Measurements from ENCODE around the gene PRR5L.

The PRR5L gene

DNA sequence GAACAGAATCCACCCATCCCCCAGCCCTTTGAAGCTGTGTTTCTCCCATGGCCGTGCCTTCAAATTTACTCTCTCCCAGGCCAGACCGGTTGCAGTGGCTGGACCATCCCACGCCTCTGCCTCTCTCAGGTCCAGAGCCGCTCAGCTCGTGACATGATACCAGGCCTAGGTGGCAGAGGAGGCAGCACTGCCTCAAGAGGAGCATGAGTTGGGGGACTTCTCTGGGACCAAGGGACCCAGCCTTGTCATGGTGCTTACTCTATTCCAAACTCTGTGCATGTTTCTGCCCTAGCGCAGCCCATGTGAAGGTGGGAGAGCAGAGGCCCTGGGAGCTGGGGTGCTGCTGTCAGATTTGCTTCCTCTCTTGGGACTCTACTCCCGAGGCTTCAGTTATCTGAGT is 163.0 kb downstream of the PRR5L start:
- no peak overlapping the region for H3K27ac ChIP-seq (ENCODE audit: insufficient read depth in 1 of 2, low read depth in 1 of 2, low read length in 2 of 2, poor library complexity in 1 of 2, severe bottlenecking in 2 of 2)
- no peak overlapping the region for H3K4me3 ChIP-seq (ENCODE audit: control insufficient read depth in 1 of 7, extremely low read depth in 1 of 7, insufficient read depth in 4 of 7, low read depth in 2 of 7, low read length in 6 of 7)
- ChIA-PET POLR2A (interaction anchor here (0.8 kb wide), 1 partner anchor 12 kb away, joined by 3 read pairs; no protein-coding TSS in a partner anchor), CTCF (interaction anchor here (0.8 to 4.0 kb wide), 5 partner anchors 9 to 168 kb away, joined by 3 to 15 read pairs (median 3); no protein-coding TSS in a partner anchor)
- no peaks in the 10 kb centered on the region for H3K27me3 ChIP-seq (replicated peaks in 2 of 5; ENCODE audit: control insufficient read depth in 4 of 5, insufficient read depth in 5 of 5, low read length in 4 of 5)
- 96% methylated on average over 6 of the region's 7 CpGs for WGBS (ENCODE audit: insufficient coverage)
- peaks cover 0 to 25% (median 22%) of the 10 kb centered on the region in 4 experiments for H3K4me1 ChIP-seq (ENCODE audit: control extremely low read depth in 1 of 4, control insufficient read depth in 4 of 4, insufficient read depth in 4 of 4, low read length in 3 of 4)
- no peak for DNase-seq
- no peaks in the 10 kb centered on the region for H3K9me3 ChIP-seq (ENCODE audit: control extremely low read depth in 1 of 5, control insufficient read depth in 4 of 5, insufficient read depth in 2 of 5, low read depth in 1 of 5, low read length in 4 of 5)
- H3K36me3 ChIP-seq (ENCODE audit: control insufficient read depth in 4 of 4, insufficient read depth in 4 of 4, low read length in 3 of 4) = peaks cover 4 to 86% (median 51%) of the 10 kb centered on the region in 4 experiments

DNA sequence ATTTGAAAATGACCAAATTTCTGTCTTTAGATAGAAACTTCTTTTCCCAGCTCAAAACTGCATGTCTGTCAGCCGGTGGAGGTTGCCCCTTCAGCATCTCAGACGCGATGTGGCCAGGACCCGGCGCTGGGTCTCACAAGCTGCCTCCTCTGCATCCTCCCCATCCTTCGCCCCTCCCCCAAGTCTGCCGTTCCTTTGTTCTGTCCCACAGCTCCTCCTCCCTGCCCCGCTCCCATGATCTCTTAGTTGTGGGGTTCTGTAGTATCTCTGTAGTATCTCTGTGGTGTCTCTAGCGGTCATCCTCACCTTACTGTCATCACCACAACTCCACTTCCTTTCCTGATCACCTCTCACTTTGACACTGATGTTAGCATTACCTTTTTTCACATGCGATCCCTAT is 164.1 kb downstream of the PRR5L start:
- ChIA-PET CTCF (interaction anchor here (1.0 to 4.0 kb wide), 5 partner anchors 8 to 16 kb away, joined by 3 to 15 read pairs (median 3); no protein-coding TSS in a partner anchor), POLR2A (no interaction called here)
- Histone ChIP-seq H3K27ac (ENCODE audit: insufficient read depth in 1 of 2, low read depth in 1 of 2, low read length in 2 of 2, poor library complexity in 1 of 2, severe bottlenecking in 2 of 2) (no peak overlapping the region), H3K27me3 (replicated peaks in 2 of 5; ENCODE audit: control insufficient read depth in 4 of 5, insufficient read depth in 5 of 5, low read length in 4 of 5) (no peaks in the 10 kb centered on the region), H3K4me1 (ENCODE audit: control extremely low read depth in 1 of 4, control insufficient read depth in 4 of 4, insufficient read depth in 4 of 4, low read length in 3 of 4) (peaks cover 0 to 13% (median 11%) of the 10 kb centered on the region in 4 experiments), H3K36me3 (ENCODE audit: control insufficient read depth in 4 of 4, insufficient read depth in 4 of 4, low read length in 3 of 4) (peaks cover 6 to 75% (median 51%) of the 10 kb centered on the region in 4 experiments), H3K4me3 (ENCODE audit: control insufficient read depth in 1 of 7, extremely low read depth in 1 of 7, insufficient read depth in 4 of 7, low read depth in 2 of 7, low read length in 6 of 7) (no peak overlapping the region), H3K9me3 (ENCODE audit: control extremely low read depth in 1 of 5, control insufficient read depth in 4 of 5, insufficient read depth in 2 of 5, low read depth in 1 of 5, low read length in 4 of 5) (no peaks in the 10 kb centered on the region)
- WGBS (ENCODE audit: insufficient coverage) = 100% methylated on average over 7 of the region's 10 CpGs
- DNase-seq = no peak

DNA sequence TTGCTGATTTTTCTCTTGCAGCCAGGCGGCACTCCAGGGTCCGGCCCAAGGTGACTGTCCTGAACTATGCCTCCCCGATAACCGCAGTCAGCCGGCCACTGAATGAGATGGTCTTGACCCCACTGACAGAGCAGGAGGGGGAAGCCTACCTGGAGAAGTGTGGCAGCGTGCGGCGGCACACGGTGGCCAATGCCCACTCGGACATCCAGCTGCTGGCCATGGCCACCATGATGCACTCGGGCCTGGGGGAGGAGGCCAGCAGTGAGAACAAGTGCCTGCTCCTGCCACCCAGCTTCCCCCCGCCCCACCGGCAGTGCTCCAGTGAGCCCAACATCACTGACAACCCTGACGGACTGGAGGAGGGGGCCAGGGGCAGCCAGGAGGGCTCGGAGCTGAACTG is 166.2 kb downstream of the PRR5L start:
- Histone ChIP-seq H3K4me3 (ENCODE audit: control insufficient read depth in 1 of 7, extremely low read depth in 1 of 7, insufficient read depth in 4 of 7, low read depth in 2 of 7, low read length in 6 of 7) (no peak overlapping the region), H3K4me1 (ENCODE audit: control extremely low read depth in 1 of 4, control insufficient read depth in 4 of 4, insufficient read depth in 4 of 4, low read length in 3 of 4) (peaks cover 0 to 4% (median 0%) of the 10 kb centered on the region in 4 experiments), H3K36me3 (ENCODE audit: control insufficient read depth in 4 of 4, insufficient read depth in 4 of 4, low read length in 3 of 4) (peaks cover 14 to 70% (median 45%) of the 10 kb centered on the region in 4 experiments), H3K27ac (ENCODE audit: insufficient read depth in 1 of 2, low read depth in 1 of 2, low read length in 2 of 2, poor library complexity in 1 of 2, severe bottlenecking in 2 of 2) (no peak overlapping the region), H3K9me3 (ENCODE audit: control extremely low read depth in 1 of 5, control insufficient read depth in 4 of 5, insufficient read depth in 2 of 5, low read depth in 1 of 5, low read length in 4 of 5) (no peaks in the 10 kb centered on the region), H3K27me3 (replicated peaks in 2 of 5; ENCODE audit: control insufficient read depth in 4 of 5, insufficient read depth in 5 of 5, low read length in 4 of 5) (no peaks in the 10 kb centered on the region)
- ChIA-PET CTCF (interaction anchor here (1.2 to 4.0 kb wide), 6 partner anchors 8 to 169 kb away, joined by 4 to 15 read pairs (median 6); no protein-coding TSS in a partner anchor), POLR2A (interaction anchor here (0.6 kb wide), 1 partner anchor 12 kb away, joined by 3 read pairs; no protein-coding TSS in a partner anchor)
- WGBS (ENCODE audit: insufficient coverage) = 94% methylated on average over 15 of the region's 15 CpGs
- no peak for DNase-seq

- Histone ChIP-seq H3K27me3 (replicated peaks in 2 of 5; ENCODE audit: control insufficient read depth in 4 of 5, insufficient read depth in 5 of 5, low read length in 4 of 5) (no peaks in the 10 kb centered on the region), H3K27ac (ENCODE audit: insufficient read depth in 1 of 2, low read depth in 1 of 2, low read length in 2 of 2, poor library complexity in 1 of 2, severe bottlenecking in 2 of 2) (no peak overlapping the region), H3K9me3 (ENCODE audit: control extremely low read depth in 1 of 5, control insufficient read depth in 4 of 5, insufficient read depth in 2 of 5, low read depth in 1 of 5, low read length in 4 of 5) (no peaks in the 10 kb centered on the region), H3K4me3 (ENCODE audit: control insufficient read depth in 1 of 7, extremely low read depth in 1 of 7, insufficient read depth in 4 of 7, low read depth in 2 of 7, low read length in 6 of 7) (no peak overlapping the region), H3K4me1 (ENCODE audit: control extremely low read depth in 1 of 4, control insufficient read depth in 4 of 4, insufficient read depth in 4 of 4, low read length in 3 of 4) (peaks cover 0 to 8% (median 0%) of the 10 kb centered on the region in 4 experiments), H3K36me3 (ENCODE audit: control insufficient read depth in 4 of 4, insufficient read depth in 4 of 4, low read length in 3 of 4) (peaks cover 14 to 58% (median 37%) of the 10 kb centered on the region in 4 experiments)
- ChIA-PET CTCF (interaction anchor here (1.0 to 5.9 kb wide), 8 partner anchors 11 to 337 kb away, joined by 3 to 52 read pairs (median 7); no protein-coding TSS in a partner anchor), POLR2A (no interaction called here)
- DNase-seq = no peak
- WGBS (ENCODE audit: insufficient coverage) = 97% methylated on average over 3 of the region's 3 CpGs
These were observed 167.7 kb downstream of the PRR5L start for GRCh38 chr11:36463781-36464180.

DNA sequence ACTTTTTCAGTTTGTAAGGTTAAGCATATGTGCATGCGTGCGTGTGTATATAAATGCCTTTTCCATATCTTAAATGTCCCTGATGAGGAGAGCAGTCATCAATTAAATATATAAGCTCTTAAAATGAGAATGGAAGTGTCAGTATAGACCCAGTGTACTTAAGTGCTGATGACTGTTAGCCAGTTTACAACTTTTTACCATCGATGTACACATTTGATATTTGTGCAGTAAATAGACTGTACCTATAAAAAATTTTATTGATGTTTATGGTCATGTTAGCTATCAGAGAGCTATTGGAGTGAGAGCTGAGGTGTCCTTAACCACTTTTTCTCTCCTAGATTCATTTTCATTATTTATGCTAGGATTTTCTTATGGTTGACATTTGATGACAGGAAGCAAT is 168.6 kb downstream of the PRR5L start:
- H3K4me3 ChIP-seq (ENCODE audit: control insufficient read depth in 1 of 7, extremely low read depth in 1 of 7, insufficient read depth in 4 of 7, low read depth in 2 of 7, low read length in 6 of 7) = no peak overlapping the region
- H3K36me3 ChIP-seq (ENCODE audit: control insufficient read depth in 4 of 4, insufficient read depth in 4 of 4, low read length in 3 of 4) = peaks cover 14 to 52% (median 34%) of the 10 kb centered on the region in 4 experiments
- DNase-seq = no peak
- ChIA-PET CTCF (interaction anchor here (0.8 to 5.9 kb wide), 9 partner anchors 13 to 338 kb away, joined by 3 to 52 read pairs (median 3); no protein-coding TSS in a partner anchor), POLR2A (no interaction called here)
- H3K9me3 ChIP-seq (ENCODE audit: control extremely low read depth in 1 of 5, control insufficient read depth in 4 of 5, insufficient read depth in 2 of 5, low read depth in 1 of 5, low read length in 4 of 5) = no peaks in the 10 kb centered on the region
- H3K27ac ChIP-seq (ENCODE audit: insufficient read depth in 1 of 2, low read depth in 1 of 2, low read length in 2 of 2, poor library complexity in 1 of 2, severe bottlenecking in 2 of 2) = no peak overlapping the region
- no CpG with 5 or more reads among the region's 3 CpGs for WGBS (ENCODE audit: insufficient coverage)
- no peaks in the 10 kb centered on the region for H3K27me3 ChIP-seq (replicated peaks in 2 of 5; ENCODE audit: control insufficient read depth in 4 of 5, insufficient read depth in 5 of 5, low read length in 4 of 5)
- peaks cover 0 to 10% (median 0%) of the 10 kb centered on the region in 4 experiments for H3K4me1 ChIP-seq (ENCODE audit: control extremely low read depth in 1 of 4, control insufficient read depth in 4 of 4, insufficient read depth in 4 of 4, low read length in 3 of 4)

- H3K27me3 ChIP-seq (replicated peaks in 2 of 5; ENCODE audit: control insufficient read depth in 4 of 5, insufficient read depth in 5 of 5, low read length in 4 of 5) = no peaks in the 10 kb centered on the region
- DNase-seq = no peak
- peaks cover 14 to 49% (median 30%) of the 10 kb centered on the region in 4 experiments for H3K36me3 ChIP-seq (ENCODE audit: control insufficient read depth in 4 of 4, insufficient read depth in 4 of 4, low read length in 3 of 4)
- ChIA-PET POLR2A (no interaction called here), CTCF (interaction anchor here (0.8 to 5.9 kb wide), 6 partner anchors 12 to 174 kb away, joined by 3 to 52 read pairs (median 6); no protein-coding TSS in a partner anchor)
- 92% methylated on average over 2 of the region's 4 CpGs for WGBS (ENCODE audit: insufficient coverage)
- H3K4me1 ChIP-seq (ENCODE audit: control extremely low read depth in 1 of 4, control insufficient read depth in 4 of 4, insufficient read depth in 4 of 4, low read length in 3 of 4) = peaks cover 0 to 12% (median 0%) of the 10 kb centered on the region in 4 experiments
- H3K4me3 ChIP-seq (ENCODE audit: control insufficient read depth in 1 of 7, extremely low read depth in 1 of 7, insufficient read depth in 4 of 7, low read depth in 2 of 7, low read length in 6 of 7) = no peak overlapping the region
- H3K9me3 ChIP-seq (ENCODE audit: control extremely low read depth in 1 of 5, control insufficient read depth in 4 of 5, insufficient read depth in 2 of 5, low read depth in 1 of 5, low read length in 4 of 5) = no peaks in the 10 kb centered on the region
- no peak overlapping the region for H3K27ac ChIP-seq (ENCODE audit: insufficient read depth in 1 of 2, low read depth in 1 of 2, low read length in 2 of 2, poor library complexity in 1 of 2, severe bottlenecking in 2 of 2)
These were observed 169.5 kb downstream of the PRR5L start for GRCh38 chr11:36465449-36466163.

DNA sequence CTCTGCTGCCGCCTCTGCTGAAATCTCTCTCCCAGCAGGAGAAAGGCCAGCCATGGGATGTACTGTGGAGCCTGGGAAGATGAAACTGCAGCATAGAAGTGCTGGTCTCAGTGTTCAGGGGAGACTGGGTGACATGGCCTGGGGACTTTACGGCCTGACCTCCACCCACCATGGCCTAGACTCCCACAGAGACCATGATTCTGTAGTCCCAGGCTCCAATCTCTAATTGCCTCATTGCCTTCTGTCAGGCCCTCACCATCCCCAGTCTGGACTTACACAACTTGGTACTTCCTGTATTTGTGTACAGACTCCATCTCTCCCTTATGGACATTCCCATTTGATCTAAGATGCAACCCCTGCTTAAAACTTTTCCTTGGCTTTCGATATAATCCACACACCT is 170.9 kb downstream of the PRR5L start:
- ChIA-PET CTCF (interaction anchor here (0.7 to 5.9 kb wide), 7 partner anchors 11 to 177 kb away, joined by 3 to 52 read pairs (median 3); partner anchors contain the start of gene COMMD9), POLR2A (no interaction called here)
- 97% methylated on average over 2 of the region's 3 CpGs for WGBS (ENCODE audit: insufficient coverage)
- DNase-seq = no peak
- H3K4me3 ChIP-seq (ENCODE audit: control insufficient read depth in 1 of 7, extremely low read depth in 1 of 7, insufficient read depth in 4 of 7, low read depth in 2 of 7, low read length in 6 of 7) = no peak overlapping the region
- no peak overlapping the region for H3K27ac ChIP-seq (ENCODE audit: insufficient read depth in 1 of 2, low read depth in 1 of 2, low read length in 2 of 2, poor library complexity in 1 of 2, severe bottlenecking in 2 of 2)
- peaks cover 0 to 12% (median 0%) of the 10 kb centered on the region in 4 experiments for H3K4me1 ChIP-seq (ENCODE audit: control extremely low read depth in 1 of 4, control insufficient read depth in 4 of 4, insufficient read depth in 4 of 4, low read length in 3 of 4)
- no peaks in the 10 kb centered on the region for H3K27me3 ChIP-seq (replicated peaks in 2 of 5; ENCODE audit: control insufficient read depth in 4 of 5, insufficient read depth in 5 of 5, low read length in 4 of 5)
- peaks cover 12 to 41% (median 24%) of the 10 kb centered on the region in 4 experiments for H3K36me3 ChIP-seq (ENCODE audit: control insufficient read depth in 4 of 4, insufficient read depth in 4 of 4, low read length in 3 of 4)
- H3K9me3 ChIP-seq (ENCODE audit: control extremely low read depth in 1 of 5, control insufficient read depth in 4 of 5, insufficient read depth in 2 of 5, low read depth in 1 of 5, low read length in 4 of 5) = no peaks in the 10 kb centered on the region
